ENCODE data around the gene KIAA0825. TPM values are rescaled to one million over a fixed set of nuclear protein-coding genes. Genes with fewer than 3 reads are reported as not detected.
"Not testable (repeated sequence)": the region's sequence is repeated elsewhere in the genome, so short reads cannot be mapped to it uniquely, and the experiment has no call there.

The KIAA0825 gene
- polyA plus RNA-seq, 3 donors from 2014 or later = 0.52 to 1.1 (median 0.58) TPM

GRCh38 chr5:94355811-94356210, 262.6 kb downstream of the KIAA0825 start:
- Mint-ChIP-seq H3K4me3 (no peak overlapping the region), H3K9me3 (peaks cover 0 to 4% (median under 1%) of the 10 kb centered on the region in 6 donors), H3K4me1 (no peaks in the 10 kb centered on the region), H3K36me3 (peaks cover 0 to 3% (median 0%) of the 10 kb centered on the region in 3 donors), H3K27me3 (ENCODE audit: low read depth in 3 of 3) (peaks cover 0 to 2% (median 0%) of the 10 kb centered on the region in 3 donors), H3K27ac (no peak overlapping the region)
- no peak for DNase-seq

- DNase-seq; H3K27ac Mint-ChIP-seq; H3K4me1 Mint-ChIP-seq; H3K27me3 Mint-ChIP-seq (ENCODE audit: low read depth in 3 of 3); H3K9me3 Mint-ChIP-seq; H3K4me3 Mint-ChIP-seq; H3K36me3 Mint-ChIP-seq: not testable (repeated sequence)
Observed at GRCh38 chr5:94354837-94355485, 263.4 kb downstream of the KIAA0825 start.

GRCh38 chr5:94353605-94354004, 264.8 kb downstream of the KIAA0825 start:
- H3K27me3 Mint-ChIP-seq (ENCODE audit: low read depth in 3 of 3) = peaks cover 0 to 2% (median 0%) of the 10 kb centered on the region in 3 donors
- H3K4me1 Mint-ChIP-seq = peaks cover 0 to 6% of the 10 kb centered on the region in 2 donors

GRCh38 chr5:94347130-94347529, 271.3 kb downstream of the KIAA0825 start:
- Mint-ChIP-seq H3K27ac (no peak overlapping the region), H3K36me3 (peaks cover 0 to 5% (median 3%) of the 10 kb centered on the region in 3 donors), H3K4me3 (no peak overlapping the region), H3K4me1 (peaks cover 0 to 6% of the 10 kb centered on the region in 2 donors), H3K9me3 (peaks cover 0 to 21% (median 4%) of the 10 kb centered on the region in 6 donors), H3K27me3 (ENCODE audit: low read depth in 3 of 3) (peaks cover 0 to 3% (median 0%) of the 10 kb centered on the region in 3 donors)
- no peak for DNase-seq

More at GRCh38 chr5:94353605-94354004, 264.8 kb downstream of the KIAA0825 start:
- Mint-ChIP-seq H3K27ac (no peak overlapping the region), H3K9me3 (peaks cover 0 to 8% (median 4%) of the 10 kb centered on the region in 6 donors), H3K4me3 (no peak overlapping the region), H3K36me3 (peaks cover 0 to 3% (median 0%) of the 10 kb centered on the region in 3 donors)
- no peak for DNase-seq

GRCh38 chr5:94345257-94345656, 273.1 kb downstream of the KIAA0825 start:
- H3K4me1 Mint-ChIP-seq = peaks cover 0 to 6% of the 10 kb centered on the region in 2 donors

GRCh38 chr5:94337617-94338016, 280.8 kb downstream of the KIAA0825 start:
- Mint-ChIP-seq H3K4me3 (no peak overlapping the region), H3K27ac (no peak overlapping the region), H3K27me3 (ENCODE audit: low read depth in 3 of 3) (no peaks in the 10 kb centered on the region), H3K4me1 (no peaks in the 10 kb centered on the region), H3K9me3 (peaks cover 0 to 11% (median 0%) of the 10 kb centered on the region in 6 donors), H3K36me3 (peaks cover 3 to 8% (median 4%) of the 10 kb centered on the region in 3 donors)
- DNase-seq = no peak

More at GRCh38 chr5:94345257-94345656, 273.1 kb downstream of the KIAA0825 start:
- peaks cover 0 to 21% (median 3%) of the 10 kb centered on the region in 6 donors for H3K9me3 Mint-ChIP-seq
- H3K36me3 Mint-ChIP-seq = peaks cover 0 to 5% (median 0%) of the 10 kb centered on the region in 3 donors
- H3K27me3 Mint-ChIP-seq (ENCODE audit: low read depth in 3 of 3) = peaks cover 0 to 3% (median 0%) of the 10 kb centered on the region in 3 donors
- no peak overlapping the region for H3K27ac Mint-ChIP-seq
- no peak overlapping the region for H3K4me3 Mint-ChIP-seq
- no peak for DNase-seq

GRCh38 chr5:94335936-94336335, 282.5 kb downstream of the KIAA0825 start:
- DNase-seq = no peak
- Mint-ChIP-seq H3K9me3 (peaks cover 0 to 17% (median 2%) of the 10 kb centered on the region in 6 donors), H3K4me1 (no peaks in the 10 kb centered on the region), H3K27me3 (ENCODE audit: low read depth in 3 of 3) (peaks cover 0 to 1% (median 0%) of the 10 kb centered on the region in 3 donors), H3K27ac (no peak overlapping the region), H3K4me3 (no peak overlapping the region), H3K36me3 (peaks cover 3 to 8% (median 4%) of the 10 kb centered on the region in 3 donors)

- DNase-seq = no peak
- no peaks in the 10 kb centered on the region for H3K4me1 Mint-ChIP-seq
- H3K27me3 Mint-ChIP-seq (ENCODE audit: low read depth in 3 of 3) = peaks cover 0 to 6% (median 0%) of the 10 kb centered on the region in 3 donors
- H3K4me3 Mint-ChIP-seq = no peak overlapping the region
- H3K27ac Mint-ChIP-seq = no peak overlapping the region
- H3K36me3 Mint-ChIP-seq = peaks cover 0 to 6% (median 4%) of the 10 kb centered on the region in 3 donors
- H3K9me3 Mint-ChIP-seq = peaks cover 2 to 20% (median 14%) of the 10 kb centered on the region in 6 donors
Observed at GRCh38 chr5:94329115-94329514, 289.3 kb downstream of the KIAA0825 start.

- H3K4me3 Mint-ChIP-seq = no peak overlapping the region
- peaks cover 0 to 6% (median 0%) of the 10 kb centered on the region in 3 donors for H3K27me3 Mint-ChIP-seq (ENCODE audit: low read depth in 3 of 3)
- H3K36me3 Mint-ChIP-seq = peaks cover 0 to 6% (median 4%) of the 10 kb centered on the region in 3 donors
- no peak overlapping the region for H3K27ac Mint-ChIP-seq
- no peaks in the 10 kb centered on the region for H3K4me1 Mint-ChIP-seq
- H3K9me3 Mint-ChIP-seq = peaks cover 0 to 15% (median 12%) of the 10 kb centered on the region in 6 donors
- DNase-seq = no peak
Observed at GRCh38 chr5:94326586-94326985, 291.8 kb downstream of the KIAA0825 start.

- Mint-ChIP-seq H3K27ac (no peak overlapping the region), H3K9me3 (no peaks in the 10 kb centered on the region), H3K27me3 (ENCODE audit: low read depth in 3 of 3) (peaks cover 0 to 1% (median 0%) of the 10 kb centered on the region in 3 donors), H3K4me1 (no peaks in the 10 kb centered on the region), H3K36me3 (no peaks in the 10 kb centered on the region), H3K4me3 (no peak overlapping the region)
- DNase-seq = no peak
Observed at GRCh38 chr5:94316916-94317838, 301.2 kb downstream of the KIAA0825 start.

GRCh38 chr5:94314460-94315131, 303.8 kb downstream of the KIAA0825 start:
- H3K4me1 Mint-ChIP-seq = no peaks in the 10 kb centered on the region
- H3K27ac Mint-ChIP-seq = no peak overlapping the region
- H3K36me3 Mint-ChIP-seq = no peaks in the 10 kb centered on the region
- H3K27me3 Mint-ChIP-seq (ENCODE audit: low read depth in 3 of 3) = peaks cover 0 to 1% (median 0%) of the 10 kb centered on the region in 3 donors
- no peak overlapping the region for H3K4me3 Mint-ChIP-seq
- no peaks in the 10 kb centered on the region for H3K9me3 Mint-ChIP-seq
- no peak for DNase-seq

- Mint-ChIP-seq H3K27ac (no peak overlapping the region), H3K4me1 (no peaks in the 10 kb centered on the region), H3K4me3 (no peak overlapping the region), H3K9me3 (no peaks in the 10 kb centered on the region), H3K36me3 (no peaks in the 10 kb centered on the region), H3K27me3 (ENCODE audit: low read depth in 3 of 3) (peaks cover 0 to 1% (median 0%) of the 10 kb centered on the region in 3 donors)
- no peak for DNase-seq
Observed at GRCh38 chr5:94313696-94314095, 304.7 kb downstream of the KIAA0825 start.

- H3K4me1 Mint-ChIP-seq = no peaks in the 10 kb centered on the region
- no peaks in the 10 kb centered on the region for H3K9me3 Mint-ChIP-seq
- H3K4me3 Mint-ChIP-seq = no peak overlapping the region
- H3K27ac Mint-ChIP-seq = no peak overlapping the region
- peaks cover 0 to 1% (median 0%) of the 10 kb centered on the region in 3 donors for H3K27me3 Mint-ChIP-seq (ENCODE audit: low read depth in 3 of 3)
- H3K36me3 Mint-ChIP-seq = no peaks in the 10 kb centered on the region
- no peak for DNase-seq
Observed at GRCh38 chr5:94313188-94313587, 305.2 kb downstream of the KIAA0825 start.

All from immature natural killer cell (primary cell).